ENCODE measurements around the gene LTF.

LTF gene

DNA sequence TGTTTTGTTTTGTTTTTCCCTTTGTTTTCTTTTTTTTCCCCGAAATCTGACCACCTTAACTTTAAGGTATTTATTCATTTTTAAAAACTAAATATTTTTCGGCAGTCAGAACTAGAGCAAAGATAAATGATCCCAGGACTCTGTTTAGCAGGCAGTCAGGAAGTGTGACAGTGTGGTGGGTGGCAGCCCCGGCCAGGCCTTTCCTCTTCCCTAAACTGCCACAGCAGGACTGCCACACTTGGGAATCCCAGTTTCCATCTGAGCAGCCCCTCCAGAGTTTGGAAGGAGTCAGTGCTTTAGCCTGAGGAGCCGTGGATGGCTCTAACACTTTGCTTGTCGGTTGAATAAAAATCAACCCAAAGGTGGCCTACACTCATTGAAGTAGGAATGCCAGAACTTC lies 50.8 kb downstream of the LTF start:
- CTCF ChIA-PET, result no interaction called here

DNA sequence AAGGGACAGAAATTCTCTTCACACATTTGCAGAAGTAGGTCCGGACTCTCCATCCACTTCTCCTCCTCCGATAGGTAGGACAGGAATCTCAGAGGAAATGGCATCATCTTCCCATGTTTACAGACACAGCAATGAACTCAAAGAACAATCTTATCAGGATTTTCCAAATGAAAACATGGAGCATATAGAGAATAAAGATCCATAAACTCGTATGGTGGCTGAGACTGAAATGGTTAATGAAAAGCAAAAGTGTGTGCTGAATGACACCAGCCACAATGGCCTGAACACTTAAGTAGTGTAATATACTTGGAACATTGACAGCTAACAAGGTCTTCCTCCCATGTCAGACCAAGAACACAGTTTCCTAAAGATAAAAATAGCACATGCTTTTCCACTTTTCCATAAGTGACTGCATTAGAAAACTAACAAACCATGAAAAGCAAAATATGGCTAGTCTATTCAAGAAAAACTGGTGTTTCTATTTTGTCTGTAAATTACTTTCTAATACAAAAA lies 51.9 kb downstream of the LTF start:
- no peaks in the 10 kb centered on the region for H3K9me3 ChIP-seq (ENCODE audit: control insufficient read depth, insufficient read depth, low read depth, low read length)
- no peak overlapping the region for H3K4me3 ChIP-seq (ENCODE audit: low read depth, low read length)
- no peak overlapping the region for H3K27ac ChIP-seq (ENCODE audit: extremely low read depth, low read depth, low read length)
- ChIA-PET POLR2A (no interaction called here), CTCF (no interaction called here)
- H3K36me3 ChIP-seq (ENCODE audit: control insufficient read depth in 2 of 2, insufficient read depth in 1 of 2, low read length in 2 of 2), result no peaks in the 10 kb centered on the region
- no peaks in the 10 kb centered on the region for H3K4me1 ChIP-seq (ENCODE audit: control insufficient read depth, insufficient read depth, low read length)
- TF ChIP-seq ZNF664 (tag by site-specific recombination; IDR thresholded peaks at IDR 0.05) (no peak), ZNF549 (tag by site-specific recombination; IDR thresholded peaks at IDR 0.05) (no peak), ZNF350 (tag by site-specific recombination; IDR thresholded peaks at IDR 0.05) (no peak), ZNF76 (tag by site-specific recombination; IDR thresholded peaks at IDR 0.05; ENCODE audit: borderline replicate concordance, low read depth) (no peak), ZNF777 (tag by site-specific recombination; IDR thresholded peaks at IDR 0.05; ENCODE audit: borderline replicate concordance) (no peak), GLIS1 (tag by site-specific recombination; IDR thresholded peaks at IDR 0.05) (no peak), SETDB1 (IDR thresholded peaks at IDR 0.05; ENCODE audit: insufficient read length, low read length) (no peak), KLF7 (tag by site-specific recombination; IDR thresholded peaks at IDR 0.05; ENCODE audit: borderline replicate concordance) (no peak), FEZF1 (tag by site-specific recombination; IDR thresholded peaks at IDR 0.05) (no peak), BCL11A (tag by site-specific recombination; IDR thresholded peaks at IDR 0.05; ENCODE audit: low read depth) (no peak), GFI1B (tag by site-specific recombination; IDR thresholded peaks at IDR 0.05) (no peak)
- TF ChIP-seq, protein P1, sequence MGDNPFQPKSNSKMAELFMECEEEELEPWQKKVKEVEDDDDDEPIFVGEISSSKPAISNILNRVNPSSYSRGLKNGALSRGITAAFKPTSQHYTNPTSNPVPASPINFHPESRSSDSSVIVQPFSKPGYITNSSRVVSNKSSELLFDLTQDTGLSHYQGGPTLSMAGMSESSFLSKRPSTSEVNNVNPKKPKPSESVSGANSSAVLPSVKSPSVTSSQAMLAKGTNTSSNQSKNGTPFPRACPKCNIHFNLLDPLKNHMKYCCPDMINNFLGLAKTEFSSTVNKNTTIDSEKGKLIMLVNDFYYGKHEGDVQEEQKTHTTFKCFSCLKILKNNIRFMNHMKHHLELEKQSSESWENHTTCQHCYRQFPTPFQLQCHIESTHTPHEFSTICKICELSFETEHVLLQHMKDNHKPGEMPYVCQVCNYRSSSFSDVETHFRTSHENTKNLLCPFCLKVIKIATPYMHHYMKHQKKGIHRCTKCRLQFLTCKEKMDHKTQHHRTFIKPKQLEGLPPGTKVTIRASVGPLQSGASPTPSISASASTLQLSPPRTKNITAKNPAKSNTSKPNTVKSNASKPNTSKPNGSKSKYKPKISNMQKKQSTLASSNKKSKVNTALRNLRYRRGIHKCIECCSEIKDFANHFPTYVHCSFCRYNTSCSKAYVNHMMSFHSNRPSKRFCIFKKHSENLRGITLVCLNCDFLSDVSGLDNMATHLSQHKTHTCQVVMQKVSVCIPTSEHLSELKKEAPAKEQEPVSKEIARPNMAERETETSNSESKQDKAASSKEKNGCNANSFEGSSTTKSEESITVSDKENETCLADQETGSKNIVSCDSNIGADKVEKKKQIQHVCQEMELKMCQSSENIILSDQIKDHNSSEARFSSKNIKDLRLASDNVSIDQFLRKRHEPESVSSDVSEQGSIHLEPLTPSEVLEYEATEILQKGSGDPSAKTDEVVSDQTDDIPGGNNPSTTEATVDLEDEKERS (tag by site-specific recombination; IDR thresholded peaks at IDR 0.05), result no peak

More for the DNA sequence above, 50.8 kb downstream of the LTF start:
- H3K4me3 ChIP-seq (ENCODE audit: low read depth, low read length), result no peak overlapping the region
- TF ChIP-seq, protein P2, sequence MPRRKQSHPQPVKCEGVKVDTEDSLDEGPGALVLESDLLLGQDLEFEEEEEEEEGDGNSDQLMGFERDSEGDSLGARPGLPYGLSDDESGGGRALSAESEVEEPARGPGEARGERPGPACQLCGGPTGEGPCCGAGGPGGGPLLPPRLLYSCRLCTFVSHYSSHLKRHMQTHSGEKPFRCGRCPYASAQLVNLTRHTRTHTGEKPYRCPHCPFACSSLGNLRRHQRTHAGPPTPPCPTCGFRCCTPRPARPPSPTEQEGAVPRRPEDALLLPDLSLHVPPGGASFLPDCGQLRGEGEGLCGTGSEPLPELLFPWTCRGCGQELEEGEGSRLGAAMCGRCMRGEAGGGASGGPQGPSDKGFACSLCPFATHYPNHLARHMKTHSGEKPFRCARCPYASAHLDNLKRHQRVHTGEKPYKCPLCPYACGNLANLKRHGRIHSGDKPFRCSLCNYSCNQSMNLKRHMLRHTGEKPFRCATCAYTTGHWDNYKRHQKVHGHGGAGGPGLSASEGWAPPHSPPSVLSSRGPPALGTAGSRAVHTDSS (tag by site-specific recombination; IDR thresholded peaks at IDR 0.05), result no peak
- TF ChIP-seq, protein P3, sequence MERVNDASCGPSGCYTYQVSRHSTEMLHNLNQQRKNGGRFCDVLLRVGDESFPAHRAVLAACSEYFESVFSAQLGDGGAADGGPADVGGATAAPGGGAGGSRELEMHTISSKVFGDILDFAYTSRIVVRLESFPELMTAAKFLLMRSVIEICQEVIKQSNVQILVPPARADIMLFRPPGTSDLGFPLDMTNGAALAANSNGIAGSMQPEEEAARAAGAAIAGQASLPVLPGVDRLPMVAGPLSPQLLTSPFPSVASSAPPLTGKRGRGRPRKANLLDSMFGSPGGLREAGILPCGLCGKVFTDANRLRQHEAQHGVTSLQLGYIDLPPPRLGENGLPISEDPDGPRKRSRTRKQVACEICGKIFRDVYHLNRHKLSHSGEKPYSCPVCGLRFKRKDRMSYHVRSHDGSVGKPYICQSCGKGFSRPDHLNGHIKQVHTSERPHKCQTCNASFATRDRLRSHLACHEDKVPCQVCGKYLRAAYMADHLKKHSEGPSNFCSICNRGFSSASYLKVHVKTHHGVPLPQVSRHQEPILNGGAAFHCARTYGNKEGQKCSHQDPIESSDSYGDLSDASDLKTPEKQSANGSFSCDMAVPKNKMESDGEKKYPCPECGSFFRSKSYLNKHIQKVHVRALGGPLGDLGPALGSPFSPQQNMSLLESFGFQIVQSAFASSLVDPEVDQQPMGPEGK (tag by site-specific recombination; IDR thresholded peaks at IDR 0.05), result no peak
- TF ChIP-seq, protein P4, sequence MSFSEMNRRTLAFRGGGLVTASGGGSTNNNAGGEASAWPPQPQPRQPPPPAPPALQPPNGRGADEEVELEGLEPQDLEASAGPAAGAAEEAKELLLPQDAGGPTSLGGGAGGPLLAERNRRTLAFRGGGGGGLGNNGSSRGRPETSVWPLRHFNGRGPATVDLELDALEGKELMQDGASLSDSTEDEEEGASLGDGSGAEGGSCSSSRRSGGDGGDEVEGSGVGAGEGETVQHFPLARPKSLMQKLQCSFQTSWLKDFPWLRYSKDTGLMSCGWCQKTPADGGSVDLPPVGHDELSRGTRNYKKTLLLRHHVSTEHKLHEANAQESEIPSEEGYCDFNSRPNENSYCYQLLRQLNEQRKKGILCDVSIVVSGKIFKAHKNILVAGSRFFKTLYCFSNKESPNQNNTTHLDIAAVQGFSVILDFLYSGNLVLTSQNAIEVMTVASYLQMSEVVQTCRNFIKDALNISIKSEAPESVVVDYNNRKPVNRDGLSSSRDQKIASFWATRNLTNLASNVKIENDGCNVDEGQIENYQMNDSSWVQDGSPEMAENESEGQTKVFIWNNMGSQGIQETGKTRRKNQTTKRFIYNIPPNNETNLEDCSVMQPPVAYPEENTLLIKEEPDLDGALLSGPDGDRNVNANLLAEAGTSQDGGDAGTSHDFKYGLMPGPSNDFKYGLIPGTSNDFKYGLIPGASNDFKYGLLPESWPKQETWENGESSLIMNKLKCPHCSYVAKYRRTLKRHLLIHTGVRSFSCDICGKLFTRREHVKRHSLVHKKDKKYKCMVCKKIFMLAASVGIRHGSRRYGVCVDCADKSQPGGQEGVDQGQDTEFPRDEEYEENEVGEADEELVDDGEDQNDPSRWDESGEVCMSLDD (tag by site-specific recombination; IDR thresholded peaks at IDR 0.05), result no peak
- TF ChIP-seq TRIM28 (IDR thresholded peaks at IDR 0.05; ENCODE audit: borderline replicate concordance, low read length), result no peak
- no peak for TF ChIP-seq YY1 (tag by site-specific recombination; IDR thresholded peaks at IDR 0.05)
- no peak for TF ChIP-seq ZNF777 (tag by site-specific recombination; IDR thresholded peaks at IDR 0.05; ENCODE audit: borderline replicate concordance)
- no peak for TF ChIP-seq HOXA7 (CRISPR knock-in tag; IDR thresholded peaks at IDR 0.05; ENCODE audit: borderline replicate concordance)
- TF ChIP-seq, protein P5, sequence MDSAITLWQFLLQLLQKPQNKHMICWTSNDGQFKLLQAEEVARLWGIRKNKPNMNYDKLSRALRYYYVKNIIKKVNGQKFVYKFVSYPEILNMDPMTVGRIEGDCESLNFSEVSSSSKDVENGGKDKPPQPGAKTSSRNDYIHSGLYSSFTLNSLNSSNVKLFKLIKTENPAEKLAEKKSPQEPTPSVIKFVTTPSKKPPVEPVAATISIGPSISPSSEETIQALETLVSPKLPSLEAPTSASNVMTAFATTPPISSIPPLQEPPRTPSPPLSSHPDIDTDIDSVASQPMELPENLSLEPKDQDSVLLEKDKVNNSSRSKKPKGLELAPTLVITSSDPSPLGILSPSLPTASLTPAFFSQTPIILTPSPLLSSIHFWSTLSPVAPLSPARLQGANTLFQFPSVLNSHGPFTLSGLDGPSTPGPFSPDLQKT (IDR thresholded peaks at IDR 0.05; ENCODE audit: borderline replicate concordance, low read depth, low read length), result no peak
- TF ChIP-seq KLF9 (tag by site-specific recombination; IDR thresholded peaks at IDR 0.05; ENCODE audit: low read depth), result no peak
- TF ChIP-seq ZNF473 (tag by site-specific recombination; IDR thresholded peaks at IDR 0.05), result no peak
- no peak for TF ChIP-seq ZNF121 (tag by site-specific recombination; IDR thresholded peaks at IDR 0.05)
- TF ChIP-seq, protein P6, sequence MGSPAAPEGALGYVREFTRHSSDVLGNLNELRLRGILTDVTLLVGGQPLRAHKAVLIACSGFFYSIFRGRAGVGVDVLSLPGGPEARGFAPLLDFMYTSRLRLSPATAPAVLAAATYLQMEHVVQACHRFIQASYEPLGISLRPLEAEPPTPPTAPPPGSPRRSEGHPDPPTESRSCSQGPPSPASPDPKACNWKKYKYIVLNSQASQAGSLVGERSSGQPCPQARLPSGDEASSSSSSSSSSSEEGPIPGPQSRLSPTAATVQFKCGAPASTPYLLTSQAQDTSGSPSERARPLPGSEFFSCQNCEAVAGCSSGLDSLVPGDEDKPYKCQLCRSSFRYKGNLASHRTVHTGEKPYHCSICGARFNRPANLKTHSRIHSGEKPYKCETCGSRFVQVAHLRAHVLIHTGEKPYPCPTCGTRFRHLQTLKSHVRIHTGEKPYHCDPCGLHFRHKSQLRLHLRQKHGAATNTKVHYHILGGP (tag by site-specific recombination; IDR thresholded peaks at IDR 0.05), result no peak
- POLR2A ChIA-PET, result no interaction called here
- no peak overlapping the region for H3K27ac ChIP-seq (ENCODE audit: extremely low read depth, low read depth, low read length)
- no peaks in the 10 kb centered on the region for H3K36me3 ChIP-seq (ENCODE audit: control insufficient read depth in 2 of 2, insufficient read depth in 1 of 2, low read length in 2 of 2)
- no peaks in the 10 kb centered on the region for H3K9me3 ChIP-seq (ENCODE audit: control insufficient read depth, insufficient read depth, low read depth, low read length)
- H3K4me1 ChIP-seq (ENCODE audit: control insufficient read depth, insufficient read depth, low read length), result no peaks in the 10 kb centered on the region
